Bronchial epithelial cell (primary cell): ENCODE data around the gene ADGRG1. TPM values are rescaled to one million over a fixed set of nuclear protein-coding genes. Genes with fewer than 3 reads are reported as not detected.

ENCODE experiments used
- DNase-seq: peaks from one replicate; pipeline ENCODE4 v3.0.0-alpha.2; 2010; ENCODE audit warnings: low read depth
- FAIRE-seq: peaks from 2 replicates; lab custom pipeline; 2011; peaks lifted over from hg19 to GRCh38; lab: Jason Lieb, UNC
- H3K27me3 ChIP-seq: 2 replicates; pipeline ENCODE4 v1.5.1; 2011; ENCODE audit warnings: low read length; ENCODE audit not compliant: control insufficient read depth, insufficient read depth
- H3K36me3 ChIP-seq: 2 replicates; pipeline ENCODE4 v1.5.1; 2011; ENCODE audit warnings: low read length; ENCODE audit not compliant: control insufficient read depth, insufficient read depth
- H3K4me3 ChIP-seq: 2 replicates; pipeline ENCODE4 v1.5.1; 2011; ENCODE audit warnings: mild to moderate bottlenecking, low read depth, low read length, control low read depth
- CTCF ChIP-seq: IDR thresholded peaks from 2 replicates; pipeline ENCODE4 v1.5.1; 2011; ENCODE audit warnings: mild to moderate bottlenecking, moderate library complexity, low read length, control low read depth, inconsistent platforms; ENCODE audit not compliant: insufficient read depth, severe bottlenecking
- total RNA-seq: library from RNA; depleted of rRNA; stranded (reverse); fragments of >200 nt; gene quantifications from 2 replicates; pipeline ENCODE4 v1.2.1, GENCODE V29; 2014

Gene ADGRG1
- total RNA-seq, 1 donor from 2014 or later: 21.1 TPM

- Histone ChIP-seq H3K36me3 (peaks cover 49% of the 10 kb centered on the region), H3K4me3 (no peak overlapping the region), H3K27me3 (no peaks in the 10 kb centered on the region)
- no peak for FAIRE-seq
- DNase-seq: no peak
- TF ChIP-seq CTCF: no peak
These were observed 33.1 kb downstream of the ADGRG1 start for GRCh38 chr16:57661510-57661909.

GRCh38 chr16:57661936-57662906, 33.8 kb downstream of the ADGRG1 start:
- no peaks in the 10 kb centered on the region for H3K27me3 ChIP-seq
- no peak for FAIRE-seq
- no peak overlapping the region for H3K4me3 ChIP-seq
- TF ChIP-seq CTCF: no peak
- DNase-seq: no peak
- H3K36me3 ChIP-seq: peaks cover 44% of the 10 kb centered on the region

GRCh38 chr16:57663436-57663835, 35.0 kb downstream of the ADGRG1 start:
- Histone ChIP-seq H3K4me3 (no peak overlapping the region), H3K36me3 (peaks cover 38% of the 10 kb centered on the region), H3K27me3 (no peaks in the 10 kb centered on the region)
- FAIRE-seq (no peak), DNase-seq (no peak)
- TF ChIP-seq CTCF: no peak

GRCh38 chr16:57663917-57664661, 35.7 kb downstream of the ADGRG1 start:
- no peaks in the 10 kb centered on the region for H3K27me3 ChIP-seq
- TF ChIP-seq CTCF: no peak
- no peak for FAIRE-seq
- no peak overlapping the region for H3K4me3 ChIP-seq
- H3K36me3 ChIP-seq: peaks cover 32% of the 10 kb centered on the region
- DNase-seq: no peak

GRCh38 chr16:57664662-57665025, 36.2 kb downstream of the ADGRG1 start:
- H3K36me3 ChIP-seq: peaks cover 27% of the 10 kb centered on the region

More at GRCh38 chr16:57664662-57665025, 36.2 kb downstream of the ADGRG1 start:
- TF ChIP-seq CTCF: no peak
- FAIRE-seq (no peak), DNase-seq (no peak)
- Histone ChIP-seq H3K4me3 (no peak overlapping the region), H3K27me3 (no peaks in the 10 kb centered on the region)
